Astrocyte of the cerebellum (primary cell): ENCODE measurements around the gene ADAMTS18.
A peak's percentile ranks its signal among the peaks of the same experiment; 100 is the strongest.

Source experiments
- DNase-seq: peaks from one replicate; pipeline ENCODE4 v3.0.0-alpha.2; 2011; ENCODE audit warnings: low read depth
- H3K4me3 ChIP-seq: 2 replicates; pipeline ENCODE4 v1.5.1; 2011; ENCODE audit warnings: mild to moderate bottlenecking, low read depth, low read length, moderate library complexity
- CTCF ChIP-seq: IDR thresholded peaks from 2 replicates; pipeline ENCODE4 v1.5.1; 2012; ENCODE audit warnings: low read length, low read depth, moderate library complexity, mild to moderate bottlenecking; ENCODE audit errors: missing control alignments
- in situ Hi-C: cut with HindIII; loops from 2 replicates; pipeline ENCODE4 v1.10.0; 2017; ENCODE audit warnings: low sequenced_read_pairs

The ADAMTS18 gene

GRCh38 chr16:77434530-77435271, at the start of gene ADAMTS18:
TSS of gene ADAMTS18 (minus strand) at chr16:77435034. CDS start at chr16:77434695, 339 bp downstream.
- TF ChIP-seq CTCF, result no peak
- in situ Hi-C loops, result no loop called here
- H3K4me3 ChIP-seq, result peak within 1 kb of the TSS; percentile 39
- DNase-seq, result no peak

- TF ChIP-seq CTCF, result no peak
- no peak for DNase-seq
- in situ Hi-C loops, result no loop called here
- no peak overlapping the region for H3K4me3 ChIP-seq
These were observed 46.0 kb upstream of the ADAMTS18 start for GRCh38 chr16:77480681-77481315.

- no peak for TF ChIP-seq CTCF
- no peak overlapping the region for H3K4me3 ChIP-seq
- in situ Hi-C loops, result no loop called here
- no peak for DNase-seq
These were observed 37.4 kb upstream of the ADAMTS18 start for GRCh38 chr16:77472262-77472661.

GRCh38 chr16:77470851-77471250, 36.0 kb upstream of the ADAMTS18 start:
- no peak for DNase-seq
- no peak for TF ChIP-seq CTCF
- no peak overlapping the region for H3K4me3 ChIP-seq
- in situ Hi-C loops, result no loop called here

- no peak for DNase-seq
- no peak overlapping the region for H3K4me3 ChIP-seq
- no peak for TF ChIP-seq CTCF
- in situ Hi-C loops, result no loop called here
These were observed 34.8 kb upstream of the ADAMTS18 start for GRCh38 chr16:77469634-77470033.

- no peak for DNase-seq
- TF ChIP-seq CTCF, result no peak
- in situ Hi-C loops, result no loop called here
- no peak overlapping the region for H3K4me3 ChIP-seq
These were observed 34.0 kb upstream of the ADAMTS18 start for GRCh38 chr16:77468831-77469230.
